ENCODE data around the gene RGS19. TPM values are rescaled to one million over a fixed set of nuclear protein-coding genes. Genes with fewer than 3 reads are reported as not detected.

RGS19 gene
- total RNA-seq, 1 experiment from 2014 or later, result 32.0 TPM

DNA sequence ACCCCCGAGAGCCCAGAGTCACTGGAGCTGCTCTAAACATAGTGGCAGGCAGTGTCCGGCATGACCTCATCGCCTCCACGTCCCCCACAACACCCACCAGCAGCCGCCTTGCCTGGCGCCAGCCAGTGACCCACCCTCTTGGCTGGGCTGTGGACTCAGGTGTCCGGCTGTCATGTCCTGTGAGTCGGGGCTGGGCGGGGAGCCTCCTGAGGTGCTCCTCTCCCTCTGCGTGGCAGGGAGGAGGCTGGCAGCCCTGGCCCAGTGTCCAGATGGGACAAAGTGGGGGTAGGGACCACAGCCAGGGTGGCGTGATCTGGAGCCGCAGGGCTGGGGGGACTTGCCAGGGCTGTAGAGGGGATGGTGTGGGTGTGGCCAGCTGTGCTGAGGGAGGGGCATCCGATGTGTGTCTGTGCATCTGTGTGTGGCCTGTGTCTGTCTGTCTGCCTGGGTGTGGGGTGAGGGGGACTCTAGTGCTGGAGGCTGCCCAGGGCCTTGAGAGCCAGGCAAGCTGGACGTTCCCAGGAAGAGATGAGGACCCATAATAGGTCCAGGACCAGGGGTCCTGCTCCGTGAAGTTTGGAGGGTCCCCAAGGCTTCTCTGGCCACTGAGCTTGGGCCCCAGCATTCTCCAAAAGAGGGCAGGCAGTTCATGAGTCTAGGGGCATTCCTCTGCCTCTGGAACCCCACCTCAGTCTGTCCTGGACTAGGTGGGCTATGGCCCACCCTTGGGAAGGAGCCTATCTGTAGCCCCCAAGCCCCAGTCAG is 27.6 kb downstream of the RGS19 start:
- BruUV-seq (replicated peaks), result no TSS peak
- Histone ChIP-seq H3K27ac (ENCODE audit: low read length) (peak overlapping the region; percentile 34), H3K9me3 (ENCODE audit: control insufficient read depth, insufficient read depth, low read depth, low read length) (no peaks in the 10 kb centered on the region), H3K4me3 (ENCODE audit: low read depth in 2 of 2, low read length in 2 of 2) (no peak overlapping the region), H3K36me3 (ENCODE audit: control insufficient read depth, insufficient read depth, low read length) (no peaks in the 10 kb centered on the region), H3K27me3 (ENCODE audit: control insufficient read depth, insufficient read depth, low read length) (no peaks in the 10 kb centered on the region), H3K4me1 (ENCODE audit: control insufficient read depth, insufficient read depth, low read length) (peaks cover 59% of the 10 kb centered on the region)
- in situ Hi-C loops (cut with HindIII; ENCODE audit: low pct_unique_long_range_greater_than_20kb, low sequenced_read_pairs), result no loop called here
- CTCF ChIA-PET, result no interaction called here
- ATAC-seq, result no peak
- POLR2A ChIA-PET, result interaction anchor here (0.6 kb wide), 1 partner anchor 71 kb away, joined by 3 read pairs; no protein-coding TSS in a partner anchor
- intact Hi-C loops (cut with micrococcal nuclease; ENCODE audit: unreplicated experiment), result no loop called here
- TF ChIP-seq POLR2AphosphoS5 (IDR thresholded peaks at IDR 0.05; ENCODE audit: low read depth, low read length) (no peak), SIN3A (IDR thresholded peaks at IDR 0.05; ENCODE audit: borderline replicate concordance, insufficient read depth, low read depth, low read length) (no peak), TCF7L2 (IDR thresholded peaks at IDR 0.05; ENCODE audit: low read depth, low read length) (no peak)
- TF ChIP-seq, protein P1, sequence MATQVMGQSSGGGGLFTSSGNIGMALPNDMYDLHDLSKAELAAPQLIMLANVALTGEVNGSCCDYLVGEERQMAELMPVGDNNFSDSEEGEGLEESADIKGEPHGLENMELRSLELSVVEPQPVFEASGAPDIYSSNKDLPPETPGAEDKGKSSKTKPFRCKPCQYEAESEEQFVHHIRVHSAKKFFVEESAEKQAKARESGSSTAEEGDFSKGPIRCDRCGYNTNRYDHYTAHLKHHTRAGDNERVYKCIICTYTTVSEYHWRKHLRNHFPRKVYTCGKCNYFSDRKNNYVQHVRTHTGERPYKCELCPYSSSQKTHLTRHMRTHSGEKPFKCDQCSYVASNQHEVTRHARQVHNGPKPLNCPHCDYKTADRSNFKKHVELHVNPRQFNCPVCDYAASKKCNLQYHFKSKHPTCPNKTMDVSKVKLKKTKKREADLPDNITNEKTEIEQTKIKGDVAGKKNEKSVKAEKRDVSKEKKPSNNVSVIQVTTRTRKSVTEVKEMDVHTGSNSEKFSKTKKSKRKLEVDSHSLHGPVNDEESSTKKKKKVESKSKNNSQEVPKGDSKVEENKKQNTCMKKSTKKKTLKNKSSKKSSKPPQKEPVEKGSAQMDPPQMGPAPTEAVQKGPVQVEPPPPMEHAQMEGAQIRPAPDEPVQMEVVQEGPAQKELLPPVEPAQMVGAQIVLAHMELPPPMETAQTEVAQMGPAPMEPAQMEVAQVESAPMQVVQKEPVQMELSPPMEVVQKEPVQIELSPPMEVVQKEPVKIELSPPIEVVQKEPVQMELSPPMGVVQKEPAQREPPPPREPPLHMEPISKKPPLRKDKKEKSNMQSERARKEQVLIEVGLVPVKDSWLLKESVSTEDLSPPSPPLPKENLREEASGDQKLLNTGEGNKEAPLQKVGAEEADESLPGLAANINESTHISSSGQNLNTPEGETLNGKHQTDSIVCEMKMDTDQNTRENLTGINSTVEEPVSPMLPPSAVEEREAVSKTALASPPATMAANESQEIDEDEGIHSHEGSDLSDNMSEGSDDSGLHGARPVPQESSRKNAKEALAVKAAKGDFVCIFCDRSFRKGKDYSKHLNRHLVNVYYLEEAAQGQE (IDR thresholded peaks at IDR 0.05; ENCODE audit: insufficient read depth in 1 of 2, low read depth in 2 of 2, low read length in 1 of 2), result no peak
- TF ChIP-seq, protein P2, sequence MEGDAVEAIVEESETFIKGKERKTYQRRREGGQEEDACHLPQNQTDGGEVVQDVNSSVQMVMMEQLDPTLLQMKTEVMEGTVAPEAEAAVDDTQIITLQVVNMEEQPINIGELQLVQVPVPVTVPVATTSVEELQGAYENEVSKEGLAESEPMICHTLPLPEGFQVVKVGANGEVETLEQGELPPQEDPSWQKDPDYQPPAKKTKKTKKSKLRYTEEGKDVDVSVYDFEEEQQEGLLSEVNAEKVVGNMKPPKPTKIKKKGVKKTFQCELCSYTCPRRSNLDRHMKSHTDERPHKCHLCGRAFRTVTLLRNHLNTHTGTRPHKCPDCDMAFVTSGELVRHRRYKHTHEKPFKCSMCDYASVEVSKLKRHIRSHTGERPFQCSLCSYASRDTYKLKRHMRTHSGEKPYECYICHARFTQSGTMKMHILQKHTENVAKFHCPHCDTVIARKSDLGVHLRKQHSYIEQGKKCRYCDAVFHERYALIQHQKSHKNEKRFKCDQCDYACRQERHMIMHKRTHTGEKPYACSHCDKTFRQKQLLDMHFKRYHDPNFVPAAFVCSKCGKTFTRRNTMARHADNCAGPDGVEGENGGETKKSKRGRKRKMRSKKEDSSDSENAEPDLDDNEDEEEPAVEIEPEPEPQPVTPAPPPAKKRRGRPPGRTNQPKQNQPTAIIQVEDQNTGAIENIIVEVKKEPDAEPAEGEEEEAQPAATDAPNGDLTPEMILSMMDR (IDR thresholded peaks at IDR 0.05), result no peak
- no peak for DNase-seq (ENCODE audit: low read depth, low spot score)

GRCh38 chr20:64051033-64051452 is 28.3 kb downstream of the RGS19 start:
- H3K27ac ChIP-seq (ENCODE audit: low read length), result peak overlapping the region; percentile 84
- no peaks in the 10 kb centered on the region for H3K9me3 ChIP-seq (ENCODE audit: control insufficient read depth, insufficient read depth, low read depth, low read length)
- no peaks in the 10 kb centered on the region for H3K27me3 ChIP-seq (ENCODE audit: control insufficient read depth, insufficient read depth, low read length)
- no peaks in the 10 kb centered on the region for H3K36me3 ChIP-seq (ENCODE audit: control insufficient read depth, insufficient read depth, low read length)
- intact Hi-C loops (cut with micrococcal nuclease; ENCODE audit: unreplicated experiment) (no loop called here), in situ Hi-C loops (cut with HindIII; ENCODE audit: low pct_unique_long_range_greater_than_20kb, low sequenced_read_pairs) (no loop called here)
- BruUV-seq (replicated peaks), result no TSS peak
- ATAC-seq (no peak), DNase-seq (ENCODE audit: low read depth, low spot score) (no peak)
- CTCF ChIA-PET, result interaction anchor here (1.1 kb wide), 1 partner anchor 19 kb away, joined by 3 read pairs; no protein-coding TSS in a partner anchor
- H3K4me1 ChIP-seq (ENCODE audit: control insufficient read depth, insufficient read depth, low read length), result peaks cover 55% of the 10 kb centered on the region
- POLR2A ChIA-PET, result no interaction called here
- no peak overlapping the region for H3K4me3 ChIP-seq (ENCODE audit: low read depth in 2 of 2, low read length in 2 of 2)
- TF ChIP-seq, protein P2 (IDR thresholded peaks at IDR 0.05), result no peak
- no peak for TF ChIP-seq TCF7L2 (IDR thresholded peaks at IDR 0.05; ENCODE audit: low read depth, low read length)
- TF ChIP-seq, protein P1 (IDR thresholded peaks at IDR 0.05; ENCODE audit: insufficient read depth in 1 of 2, low read depth in 2 of 2, low read length in 1 of 2), result no peak
- TF ChIP-seq SIN3A (IDR thresholded peaks at IDR 0.05; ENCODE audit: borderline replicate concordance, insufficient read depth, low read depth, low read length), result no peak
- TF ChIP-seq POLR2AphosphoS5 (IDR thresholded peaks at IDR 0.05; ENCODE audit: low read depth, low read length), result no peak

All from Panc1 (cell line).